OCI-LY7 (cell line): Measurements from ENCODE around the gene PIGS.

Experiments
- CTCF ChIP-seq: fragments of 200-600 bp; sonication (generic); conservative IDR thresholded peaks from 2 replicates; pipeline ENCODE4 v1.5.1; 2014; ENCODE audit warnings: mild to moderate bottlenecking, antibody characterized with exemption, low read length, moderate library complexity, mixed read lengths
- EZH2phosphoT487 ChIP-seq: fragments of 200-600 bp; sonication (generic); IDR thresholded peaks from 2 replicates; pipeline ENCODE4 v1.6.1; 2018; ENCODE audit warnings: low read depth, borderline replicate concordance, mild to moderate bottlenecking, mixed run types, antibody characterized with exemption, low read length, moderate library complexity, mixed read lengths

GRCh38 chr17:28573966-28574480, 2.7 kb upstream of the PIGS start:
- TF ChIP-seq CTCF = no peak
- no peak for TF ChIP-seq EZH2phosphoT487
